Loucy (cell line): ENCODE data around the gene FAM163B.

ENCODE experiments used
- H2AFZ ChIP-seq: fragments of 200-600 bp; sonication (generic); 2 replicates; pipeline ENCODE4 v1.6.0; 2016; ENCODE audit warnings: antibody characterized with exemption, mild to moderate bottlenecking, low read length, moderate library complexity
- H3F3A ChIP-seq: fragments of 200-600 bp; 2 replicates; pipeline ENCODE4 v1.6.0; 2016; ENCODE audit warnings: antibody characterized with exemption, low read depth, mild to moderate bottlenecking
- H3K27me3 ChIP-seq: fragments of 200-600 bp; sonication (generic); 2 replicates; pipeline ENCODE4 v1.6.1; 2014; ENCODE audit warnings: low read length, mild to moderate bottlenecking; ENCODE audit not compliant: insufficient read depth, poor library complexity, severe bottlenecking
- H3K36me3 ChIP-seq: fragments of 200-600 bp; sonication (generic); 2 replicates; pipeline ENCODE4 v1.6.1; 2016; ENCODE audit warnings: low read length; ENCODE audit not compliant: insufficient read depth
- H3K4me1 ChIP-seq: fragments of 200-600 bp; sonication (generic); 2 replicates; pipeline ENCODE4 v1.5.1; 2014; ENCODE audit warnings: low read length, mild to moderate bottlenecking; ENCODE audit not compliant: insufficient read depth, poor library complexity, severe bottlenecking
- H3K4me2 ChIP-seq: fragments of 200-600 bp; sonication (generic); 2 replicates; pipeline ENCODE4 v1.6.0; 2014; ENCODE audit warnings: antibody characterized with exemption, low read length, low read depth, mild to moderate bottlenecking; ENCODE audit not compliant: poor library complexity, severe bottlenecking
- H3K4me3 ChIP-seq: fragments of 200-600 bp; sonication (generic); 2 replicates; pipeline ENCODE4 v1.5.1; 2014; ENCODE audit warnings: low read length, mild to moderate bottlenecking, mixed read lengths; ENCODE audit not compliant: poor library complexity, severe bottlenecking
- H3K79me2 ChIP-seq: fragments of 200-600 bp; sonication (generic); 2 replicates; pipeline ENCODE4 v1.6.1; 2014; ENCODE audit warnings: low read length; ENCODE audit not compliant: insufficient read depth
- H3K9ac ChIP-seq: fragments of 200-600 bp; sonication (generic); 2 replicates; pipeline ENCODE4 v1.6.0; 2014; ENCODE audit warnings: mild to moderate bottlenecking, low read depth, low read length, moderate library complexity; ENCODE audit not compliant: poor library complexity, severe bottlenecking
- H3K9me2 ChIP-seq: fragments of 200-600 bp; sonication (generic); replicated peaks from 2 replicates; pipeline ENCODE4 v1.6.1; 2016; ENCODE audit warnings: low read depth, low read length, mixed read lengths
- H3K9me3 ChIP-seq: fragments of 200-600 bp; sonication (generic); 2 replicates; pipeline ENCODE4 v1.6.1; 2014; ENCODE audit warnings: mild to moderate bottlenecking, antibody characterized with exemption, low read length, low read depth; ENCODE audit not compliant: insufficient read depth
- H4K20me1 ChIP-seq: fragments of 200-600 bp; sonication (generic); 2 replicates; pipeline ENCODE4 v1.6.0; 2014; ENCODE audit warnings: antibody characterized with exemption, low read length, mild to moderate bottlenecking; ENCODE audit not compliant: insufficient read depth, poor library complexity, severe bottlenecking
- EZH2phosphoT487 ChIP-seq: fragments of 200-600 bp; IDR thresholded peaks from 2 replicates; pipeline ENCODE4 v1.6.1; 2018; ENCODE audit warnings: antibody characterized with exemption, mild to moderate bottlenecking, moderate library complexity, borderline replicate concordance
- TF ChIP-seq, protein P1 (sequence below): fragments of 200-600 bp; sonication (generic); conservative IDR thresholded peaks from 2 replicates; pipeline ENCODE4 v1.5.1; 2014; ENCODE audit warnings: mild to moderate bottlenecking, antibody characterized with exemption, low read length

The FAM163B gene

GRCh38 chr9:133583111-133583510, 26.1 kb downstream of the FAM163B start:
- Histone ChIP-seq H3K79me2 (peaks cover 26% of the 10 kb centered on the region), H3K36me3 (no peaks in the 10 kb centered on the region), H3K4me3 (no peak overlapping the region), H3K27me3 (no peaks in the 10 kb centered on the region), H3K4me2 (no peak overlapping the region), H3K4me1 (peaks cover 76% of the 10 kb centered on the region), H3K9me2 (no peaks in the 10 kb centered on the region), H3K9me3 (no peaks in the 10 kb centered on the region), H3F3A (peaks cover 6% of the 10 kb centered on the region; the same call in 1 of the 2 replicates), H4K20me1 (no peaks in the 10 kb centered on the region), H2AFZ (no peak overlapping the region), H3K9ac (peak overlapping the region; percentile 93)
- TF ChIP-seq, protein P1, sequence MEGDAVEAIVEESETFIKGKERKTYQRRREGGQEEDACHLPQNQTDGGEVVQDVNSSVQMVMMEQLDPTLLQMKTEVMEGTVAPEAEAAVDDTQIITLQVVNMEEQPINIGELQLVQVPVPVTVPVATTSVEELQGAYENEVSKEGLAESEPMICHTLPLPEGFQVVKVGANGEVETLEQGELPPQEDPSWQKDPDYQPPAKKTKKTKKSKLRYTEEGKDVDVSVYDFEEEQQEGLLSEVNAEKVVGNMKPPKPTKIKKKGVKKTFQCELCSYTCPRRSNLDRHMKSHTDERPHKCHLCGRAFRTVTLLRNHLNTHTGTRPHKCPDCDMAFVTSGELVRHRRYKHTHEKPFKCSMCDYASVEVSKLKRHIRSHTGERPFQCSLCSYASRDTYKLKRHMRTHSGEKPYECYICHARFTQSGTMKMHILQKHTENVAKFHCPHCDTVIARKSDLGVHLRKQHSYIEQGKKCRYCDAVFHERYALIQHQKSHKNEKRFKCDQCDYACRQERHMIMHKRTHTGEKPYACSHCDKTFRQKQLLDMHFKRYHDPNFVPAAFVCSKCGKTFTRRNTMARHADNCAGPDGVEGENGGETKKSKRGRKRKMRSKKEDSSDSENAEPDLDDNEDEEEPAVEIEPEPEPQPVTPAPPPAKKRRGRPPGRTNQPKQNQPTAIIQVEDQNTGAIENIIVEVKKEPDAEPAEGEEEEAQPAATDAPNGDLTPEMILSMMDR, result no peak
- no peak for TF ChIP-seq EZH2phosphoT487

DNA sequence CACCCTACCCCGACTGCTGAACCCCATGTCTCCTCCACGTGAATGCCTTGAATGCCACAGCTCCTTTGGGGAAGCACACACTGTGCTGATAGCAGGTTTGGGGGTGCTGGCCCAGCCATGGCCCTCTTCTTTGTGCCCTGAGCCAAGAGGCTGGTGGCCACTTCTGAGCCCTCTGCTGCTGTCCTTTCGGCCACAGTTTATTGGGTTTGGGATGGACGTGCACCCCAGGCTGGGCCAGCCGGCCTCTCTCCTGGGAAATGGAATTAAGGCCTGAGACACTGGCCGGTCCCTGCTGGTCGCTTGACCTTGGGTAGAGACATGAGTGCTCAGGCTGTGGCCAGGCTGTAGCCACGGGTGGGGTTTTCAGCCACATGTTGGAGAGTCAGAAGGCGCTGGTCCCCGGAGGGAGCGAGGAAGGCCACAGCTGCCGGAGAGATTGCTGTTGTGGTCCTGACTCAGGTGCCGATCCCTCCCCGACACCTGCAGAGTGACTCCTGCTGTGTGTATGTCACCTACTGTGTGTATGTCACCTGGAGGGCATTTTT, 26.6 kb downstream of the FAM163B start:
- H3K27me3 ChIP-seq, result no peaks in the 10 kb centered on the region
- H3K4me1 ChIP-seq, result peaks cover 78% of the 10 kb centered on the region
- H3K4me3 ChIP-seq, result no peak overlapping the region
- H3K9me3 ChIP-seq, result no peaks in the 10 kb centered on the region
- no peaks in the 10 kb centered on the region for H3K9me2 ChIP-seq
- no peaks in the 10 kb centered on the region for H3K36me3 ChIP-seq
- peak overlapping the region; percentile 26 for H3K9ac ChIP-seq
- no peaks in the 10 kb centered on the region for H4K20me1 ChIP-seq
- no peak overlapping the region for H3K4me2 ChIP-seq
- H3K79me2 ChIP-seq, result peaks cover 22% of the 10 kb centered on the region
- peaks cover 6% of the 10 kb centered on the region; the same call in 1 of the 2 replicates for H3F3A ChIP-seq
- H2AFZ ChIP-seq, result no peak overlapping the region
- TF ChIP-seq, protein P1, result no peak
- no peak for TF ChIP-seq EZH2phosphoT487

DNA sequence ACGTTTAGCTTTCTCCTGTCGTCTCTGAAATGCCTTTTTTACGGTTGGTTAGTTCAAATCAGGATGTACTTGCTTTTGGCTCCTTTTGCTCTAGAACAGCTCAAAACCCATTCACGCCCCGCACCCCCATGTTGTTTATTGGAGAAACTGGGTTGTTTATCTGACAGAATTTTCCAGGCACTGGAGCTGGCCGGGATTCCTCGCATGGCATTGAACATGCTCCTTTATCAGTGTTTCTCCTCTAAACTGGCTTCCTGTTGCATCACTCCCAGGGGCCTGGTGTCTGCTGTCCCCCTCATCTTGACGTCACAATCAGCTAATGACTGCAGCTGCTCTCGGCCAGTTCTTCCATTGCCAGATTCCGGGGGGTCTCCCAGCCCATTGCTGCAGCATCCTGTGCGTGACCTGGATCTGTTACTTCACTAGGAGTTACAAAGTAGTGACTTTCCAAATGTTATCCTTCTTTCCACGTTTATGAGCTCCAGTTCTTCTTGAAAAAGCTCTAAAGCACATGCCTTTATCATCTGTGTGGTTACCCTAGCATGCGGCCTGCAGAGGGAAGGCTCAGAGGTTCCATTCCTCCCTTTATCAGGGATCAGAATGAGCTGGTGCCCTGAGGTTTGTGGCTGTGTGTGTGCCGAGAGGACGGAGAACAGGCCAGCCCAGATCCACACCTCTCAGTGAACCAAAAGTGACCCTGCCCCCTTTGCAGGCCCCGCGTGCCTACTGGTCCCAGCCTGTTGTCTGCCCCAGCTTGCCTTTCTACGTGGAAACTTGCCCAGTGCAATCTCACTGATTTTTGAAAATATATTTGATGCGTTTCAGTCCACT, 27.5 kb downstream of the FAM163B start:
- no peak overlapping the region for H2AFZ ChIP-seq
- peaks cover 6% of the 10 kb centered on the region; the same call in 1 of the 2 replicates for H3F3A ChIP-seq
- no peak overlapping the region for H3K4me2 ChIP-seq
- TF ChIP-seq, protein P1, result no peak
- TF ChIP-seq EZH2phosphoT487, result no peak
- no peaks in the 10 kb centered on the region for H3K36me3 ChIP-seq
- H3K9me2 ChIP-seq, result no peaks in the 10 kb centered on the region
- peaks cover 14% of the 10 kb centered on the region; the same call in 1 of the 2 replicates for H3K79me2 ChIP-seq
- no peaks in the 10 kb centered on the region for H3K27me3 ChIP-seq
- H3K9ac ChIP-seq, result peak overlapping the region; percentile 26
- peaks cover 74% of the 10 kb centered on the region for H3K4me1 ChIP-seq
- H4K20me1 ChIP-seq, result no peaks in the 10 kb centered on the region
- H3K4me3 ChIP-seq, result no peak overlapping the region
- H3K9me3 ChIP-seq, result no peaks in the 10 kb centered on the region
